Stimulated activated naive CD8-positive, alpha-beta T cell treated with anti-CD3 and anti-CD28 coated beads, Interleukin-15, Interleukin-2, amounts not matched to agents 100 ng/mL and 50 ng/mL, for 24 hours (primary cell): ENCODE results near the gene SPATA6.

Experiments
- H3K27ac Mint-ChIP-seq: one replicate; pipeline ENCODE4 v1.8.0; 2021; ENCODE audit warnings: mild to moderate bottlenecking, mixed read lengths
- H3K27me3 Mint-ChIP-seq: one replicate; pipeline ENCODE4 v1.8.0; 2021; ENCODE audit warnings: mixed read lengths
- H3K36me3 Mint-ChIP-seq: one replicate; pipeline ENCODE4 v1.8.0; 2021; ENCODE audit warnings: low read depth, mixed read lengths
- H3K4me1 Mint-ChIP-seq: one replicate; pipeline ENCODE4 v1.8.0; 2021; ENCODE audit warnings: low read depth, mixed read lengths
- H3K4me3 Mint-ChIP-seq: one replicate; pipeline ENCODE4 v1.8.0; 2021; ENCODE audit warnings: mild to moderate bottlenecking, mixed read lengths
- H3K9me3 Mint-ChIP-seq: one replicate; pipeline ENCODE4 v1.8.0; 2021; ENCODE audit warnings: mixed read lengths

The SPATA6 gene

DNA sequence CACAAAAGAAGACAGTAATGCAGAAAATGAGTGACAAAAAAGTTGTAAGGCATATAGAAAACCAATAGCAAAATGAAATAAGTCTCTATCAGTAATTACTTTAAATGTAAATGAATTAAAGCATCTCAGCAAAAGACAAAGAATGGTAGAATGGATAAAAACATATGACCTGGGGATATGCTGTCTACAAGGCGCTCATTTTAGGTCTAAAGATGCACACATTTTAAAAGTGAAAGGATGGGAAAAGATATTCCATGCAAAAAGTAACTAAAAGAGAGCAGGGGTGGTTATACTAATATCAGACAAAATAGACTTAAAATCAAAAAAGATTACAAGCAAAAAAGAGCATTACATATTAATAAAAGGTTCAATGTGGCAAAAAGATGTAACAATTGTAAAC, 41.2 kb downstream of the SPATA6 start:
- Mint-ChIP-seq H3K4me3 (no peak overlapping the region), H3K36me3 (no peaks in the 10 kb centered on the region), H3K9me3 (no peaks in the 10 kb centered on the region), H3K4me1 (no peaks in the 10 kb centered on the region), H3K27ac (no peak overlapping the region), H3K27me3 (no peaks in the 10 kb centered on the region)

DNA sequence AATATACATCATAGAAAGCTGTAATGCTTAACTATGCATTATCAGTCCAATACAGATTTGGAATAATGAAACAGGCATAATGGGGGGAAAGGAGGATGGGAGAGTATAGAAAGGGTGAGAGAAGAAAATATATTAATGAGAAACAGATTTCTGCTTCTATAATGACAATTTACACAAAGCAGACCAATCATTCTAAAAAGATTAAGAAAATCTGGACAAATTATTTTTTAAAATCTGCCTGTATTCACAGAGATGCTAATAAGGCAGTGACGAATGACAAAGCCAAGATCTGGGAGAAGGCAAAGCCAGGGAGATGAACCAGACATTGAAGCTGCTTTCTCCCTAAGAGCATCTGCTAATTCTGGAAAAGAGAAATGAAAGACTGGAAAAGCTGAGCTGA, 50.0 kb downstream of the SPATA6 start:
- no peaks in the 10 kb centered on the region for H3K27me3 Mint-ChIP-seq

DNA sequence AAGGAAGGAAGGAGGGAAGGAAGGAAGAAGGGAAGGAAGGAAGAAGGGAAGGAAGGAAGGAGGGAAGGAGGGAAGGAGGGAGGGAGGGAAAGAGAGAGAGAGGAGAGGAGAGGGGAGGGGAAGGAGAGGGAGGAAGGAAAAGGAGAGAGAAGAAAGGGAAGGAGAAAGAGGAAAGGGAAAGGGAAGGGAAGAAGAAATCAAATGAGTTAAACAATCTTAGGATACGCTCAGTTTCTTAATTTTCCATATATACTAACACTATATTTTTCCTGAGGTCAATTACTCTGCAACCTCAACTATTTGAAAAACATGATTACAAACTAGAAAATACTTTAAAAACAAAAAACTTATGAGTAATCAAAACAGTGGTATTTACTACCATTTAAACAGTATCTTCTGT, 53.3 kb downstream of the SPATA6 start:
- Mint-ChIP-seq H3K36me3 (no peaks in the 10 kb centered on the region), H3K27me3 (no peaks in the 10 kb centered on the region), H3K9me3 (no peaks in the 10 kb centered on the region), H3K27ac (peak overlapping the region; percentile 54), H3K4me3 (no peak overlapping the region), H3K4me1 (no peaks in the 10 kb centered on the region)

More for the DNA sequence above, 50.0 kb downstream of the SPATA6 start:
- Mint-ChIP-seq H3K36me3 (no peaks in the 10 kb centered on the region), H3K27ac (no peak overlapping the region), H3K4me1 (no peaks in the 10 kb centered on the region), H3K4me3 (no peak overlapping the region), H3K9me3 (no peaks in the 10 kb centered on the region)

DNA sequence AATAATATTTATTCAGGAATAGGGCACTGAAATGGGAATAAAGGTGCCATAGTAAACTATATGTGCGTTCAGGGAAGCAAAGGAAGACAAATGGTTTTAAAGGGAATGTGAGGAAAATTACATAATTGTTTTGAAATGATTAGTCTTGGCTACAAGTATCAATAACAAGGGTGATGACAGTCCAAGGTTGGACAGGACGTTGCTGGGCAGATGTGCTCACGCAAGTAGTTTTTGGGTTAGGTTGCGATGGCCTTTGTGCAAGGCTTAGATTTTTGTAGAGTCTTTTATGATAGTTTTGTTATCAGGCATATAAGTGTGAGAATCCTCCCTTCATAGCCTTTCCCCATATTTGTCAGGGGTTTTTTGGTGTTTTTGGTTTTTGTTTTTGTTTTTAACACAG, 57.0 kb downstream of the SPATA6 start:
- Mint-ChIP-seq H3K27ac (no peak overlapping the region), H3K4me3 (no peak overlapping the region), H3K4me1 (no peaks in the 10 kb centered on the region), H3K36me3 (no peaks in the 10 kb centered on the region), H3K27me3 (no peaks in the 10 kb centered on the region), H3K9me3 (no peaks in the 10 kb centered on the region)

DNA sequence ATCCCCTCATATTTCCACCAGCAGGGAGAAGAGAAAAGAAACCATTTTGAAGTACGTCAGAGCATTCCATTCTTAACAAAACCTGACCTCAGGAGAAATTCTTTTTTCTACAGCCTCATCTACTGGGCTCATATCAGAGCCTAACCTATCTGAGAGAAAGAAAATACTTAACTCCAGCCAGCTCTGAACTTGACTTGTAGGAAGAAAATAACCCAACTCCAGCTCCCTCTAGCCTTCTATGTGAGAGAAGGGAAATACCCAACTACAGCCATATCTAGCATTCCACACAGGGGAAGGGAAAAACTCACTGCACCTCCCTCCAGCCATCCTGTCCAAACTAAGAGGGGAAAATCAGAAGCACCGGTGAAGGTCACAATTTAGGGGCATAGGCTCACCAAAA, 57.7 kb downstream of the SPATA6 start:
- Mint-ChIP-seq H3K27me3 (no peaks in the 10 kb centered on the region), H3K27ac (no peak overlapping the region), H3K9me3 (no peaks in the 10 kb centered on the region), H3K4me3 (no peak overlapping the region), H3K36me3 (no peaks in the 10 kb centered on the region), H3K4me1 (no peaks in the 10 kb centered on the region)

DNA sequence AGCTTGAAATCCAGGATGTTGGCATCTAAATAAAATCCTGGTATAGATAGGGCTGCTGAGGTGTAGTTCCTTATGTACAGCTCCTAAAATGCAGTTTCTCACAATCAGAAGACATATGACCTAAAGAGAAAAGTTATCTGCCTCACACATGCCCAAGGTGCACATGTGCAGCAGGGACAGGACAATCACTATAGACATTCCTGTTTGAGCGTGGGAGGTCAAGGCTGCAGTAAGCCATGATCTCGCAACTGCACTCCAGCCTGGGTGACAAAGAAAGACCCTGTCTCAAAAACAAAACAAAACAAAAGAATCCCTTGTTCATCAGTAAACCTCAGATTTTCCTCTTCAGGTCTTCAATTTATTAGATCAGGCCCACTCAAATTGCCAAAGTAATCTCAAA, 66.1 kb downstream of the SPATA6 start:
- Mint-ChIP-seq H3K4me1 (no peaks in the 10 kb centered on the region), H3K36me3 (no peaks in the 10 kb centered on the region), H3K27ac (no peak overlapping the region), H3K27me3 (no peaks in the 10 kb centered on the region), H3K4me3 (no peak overlapping the region), H3K9me3 (no peaks in the 10 kb centered on the region)

DNA sequence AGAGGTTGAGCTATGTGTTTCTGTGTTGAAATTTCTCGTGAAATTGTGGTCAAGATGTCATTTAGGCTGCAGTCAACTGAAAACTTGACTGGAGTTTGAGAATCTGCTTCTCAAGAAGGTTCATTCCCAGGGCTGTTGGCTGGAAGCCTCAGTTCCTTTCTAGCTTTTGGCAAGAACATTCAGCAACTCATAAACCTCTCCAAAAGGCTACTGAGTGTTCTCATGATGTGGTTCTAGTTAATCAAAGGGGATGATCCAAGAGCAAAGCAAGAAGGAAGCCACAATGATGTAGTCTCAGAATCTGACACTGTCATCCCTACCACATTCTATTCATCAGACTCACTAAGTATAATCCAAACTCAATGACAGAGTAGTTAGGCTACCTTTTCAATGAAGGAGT, 66.6 kb downstream of the SPATA6 start:
- Mint-ChIP-seq H3K27me3 (no peaks in the 10 kb centered on the region), H3K4me1 (no peaks in the 10 kb centered on the region), H3K4me3 (no peak overlapping the region)

DNA sequence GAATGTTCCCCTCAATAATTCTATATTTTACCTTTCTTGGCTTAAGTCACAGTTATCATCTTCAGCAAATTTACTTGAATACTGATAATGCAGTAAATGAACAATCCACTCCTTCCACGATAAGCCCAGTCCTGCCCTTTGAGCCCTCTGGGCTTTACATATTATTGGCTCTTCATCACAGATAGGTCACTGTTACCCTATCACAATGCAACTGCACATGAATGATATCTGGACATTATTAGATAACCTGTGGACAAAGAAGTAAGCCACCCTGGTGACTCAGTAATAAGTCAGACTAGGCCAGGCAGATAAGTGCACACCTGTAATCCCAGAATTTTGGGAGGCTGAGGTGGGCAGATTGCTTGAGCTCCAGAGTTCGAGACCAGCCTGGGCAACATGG, 69.4 kb downstream of the SPATA6 start:
- no peaks in the 10 kb centered on the region for H3K9me3 Mint-ChIP-seq
- no peaks in the 10 kb centered on the region for H3K36me3 Mint-ChIP-seq
- H3K27ac Mint-ChIP-seq: no peak overlapping the region
- no peaks in the 10 kb centered on the region for H3K27me3 Mint-ChIP-seq
- H3K4me3 Mint-ChIP-seq: no peak overlapping the region
- no peaks in the 10 kb centered on the region for H3K4me1 Mint-ChIP-seq

More for the DNA sequence above, 66.6 kb downstream of the SPATA6 start:
- H3K36me3 Mint-ChIP-seq: no peaks in the 10 kb centered on the region
- H3K9me3 Mint-ChIP-seq: no peaks in the 10 kb centered on the region
- H3K27ac Mint-ChIP-seq: no peak overlapping the region

DNA sequence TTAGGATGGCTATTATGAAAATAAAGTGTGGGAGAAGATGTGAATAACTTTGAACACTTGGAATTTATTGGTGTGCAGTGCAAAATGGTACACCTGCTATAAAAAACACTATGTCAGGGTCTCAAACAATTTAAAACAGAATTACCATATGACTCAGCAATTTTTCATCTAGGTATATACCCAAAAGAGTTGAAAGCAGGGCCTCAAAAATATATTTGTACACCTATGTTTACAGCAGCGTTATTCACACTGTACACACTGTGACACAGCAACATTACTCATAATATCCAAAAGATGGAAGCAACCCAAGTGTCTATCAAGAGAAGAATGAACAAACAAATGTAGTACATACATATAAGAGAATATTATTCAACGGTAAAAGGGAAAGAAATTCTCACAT, 75.8 kb downstream of the SPATA6 start:
- no peak overlapping the region for H3K27ac Mint-ChIP-seq
- H3K36me3 Mint-ChIP-seq: no peaks in the 10 kb centered on the region
- H3K27me3 Mint-ChIP-seq: no peaks in the 10 kb centered on the region
- no peaks in the 10 kb centered on the region for H3K9me3 Mint-ChIP-seq
- H3K4me1 Mint-ChIP-seq: no peaks in the 10 kb centered on the region
- H3K4me3 Mint-ChIP-seq: no peak overlapping the region

DNA sequence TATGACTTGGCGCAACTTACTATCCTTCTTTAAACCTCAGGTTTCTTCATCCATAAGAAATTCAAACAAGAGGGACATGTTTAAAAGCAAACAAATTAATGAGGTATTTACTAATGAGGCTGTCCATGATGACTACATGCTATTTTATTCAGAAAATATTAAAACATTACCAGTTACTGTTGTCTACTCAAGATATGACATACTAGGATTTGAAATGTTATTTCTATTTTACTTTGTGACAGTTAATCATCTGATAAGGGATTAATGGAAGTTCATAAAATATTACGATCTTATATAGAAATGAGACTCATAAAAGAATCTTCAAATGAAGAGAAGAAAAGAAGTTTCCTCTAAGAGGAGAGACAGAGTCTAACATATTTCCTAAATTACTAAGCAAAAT, 80.1 kb downstream of the SPATA6 start:
- H3K27me3 Mint-ChIP-seq: no peaks in the 10 kb centered on the region
- H3K27ac Mint-ChIP-seq: no peak overlapping the region
- H3K9me3 Mint-ChIP-seq: no peaks in the 10 kb centered on the region
- no peak overlapping the region for H3K4me3 Mint-ChIP-seq
- no peaks in the 10 kb centered on the region for H3K4me1 Mint-ChIP-seq
- no peaks in the 10 kb centered on the region for H3K36me3 Mint-ChIP-seq

DNA sequence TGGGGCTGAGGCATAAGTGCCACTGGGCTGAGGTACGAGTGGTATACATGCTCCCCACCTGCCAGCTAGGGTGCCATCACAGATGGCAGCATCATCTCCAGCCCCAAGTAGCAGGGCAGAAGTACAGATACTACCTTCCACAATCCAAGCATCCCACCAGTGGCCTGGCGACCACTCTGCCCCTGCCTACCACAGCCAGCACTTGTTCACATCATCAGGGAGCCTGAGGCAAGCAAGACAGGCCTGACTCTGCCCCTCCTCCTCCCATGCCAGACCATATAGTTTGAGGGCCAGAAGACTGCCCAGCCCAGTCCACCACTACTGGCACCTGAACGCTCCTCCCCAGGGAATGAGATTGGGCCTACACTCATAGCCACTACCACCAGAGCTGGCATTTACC, 84.6 kb downstream of the SPATA6 start:
- H3K27me3 Mint-ChIP-seq: no peaks in the 10 kb centered on the region
- H3K27ac Mint-ChIP-seq: no peak overlapping the region
- H3K36me3 Mint-ChIP-seq: no peaks in the 10 kb centered on the region
- no peaks in the 10 kb centered on the region for H3K9me3 Mint-ChIP-seq
- no peak overlapping the region for H3K4me3 Mint-ChIP-seq
- H3K4me1 Mint-ChIP-seq: no peaks in the 10 kb centered on the region

DNA sequence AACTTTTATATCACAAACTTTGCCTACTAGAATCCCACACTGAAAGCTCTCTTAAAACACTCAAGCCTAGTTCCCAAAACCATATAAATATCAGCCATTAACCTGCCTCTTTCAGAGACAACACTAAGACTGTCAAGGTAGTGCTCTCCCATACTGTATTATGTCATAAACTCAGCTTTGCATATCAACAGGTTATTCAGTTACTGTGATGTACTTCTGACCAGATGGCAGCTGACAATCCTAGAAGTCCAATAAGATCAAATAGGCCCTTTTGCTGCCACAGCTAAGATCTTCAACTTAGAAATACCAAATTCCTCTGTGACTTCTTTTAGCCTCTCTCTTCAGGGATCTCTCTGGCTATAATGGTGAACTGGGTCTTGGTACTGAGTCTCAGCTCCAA, 97.2 kb downstream of the SPATA6 start:
- no peak overlapping the region for H3K27ac Mint-ChIP-seq
- no peaks in the 10 kb centered on the region for H3K4me1 Mint-ChIP-seq
- H3K27me3 Mint-ChIP-seq: peaks cover 2% of the 10 kb centered on the region
- no peak overlapping the region for H3K4me3 Mint-ChIP-seq
- H3K36me3 Mint-ChIP-seq: peaks cover 22% of the 10 kb centered on the region
- peaks cover 26% of the 10 kb centered on the region for H3K9me3 Mint-ChIP-seq

DNA sequence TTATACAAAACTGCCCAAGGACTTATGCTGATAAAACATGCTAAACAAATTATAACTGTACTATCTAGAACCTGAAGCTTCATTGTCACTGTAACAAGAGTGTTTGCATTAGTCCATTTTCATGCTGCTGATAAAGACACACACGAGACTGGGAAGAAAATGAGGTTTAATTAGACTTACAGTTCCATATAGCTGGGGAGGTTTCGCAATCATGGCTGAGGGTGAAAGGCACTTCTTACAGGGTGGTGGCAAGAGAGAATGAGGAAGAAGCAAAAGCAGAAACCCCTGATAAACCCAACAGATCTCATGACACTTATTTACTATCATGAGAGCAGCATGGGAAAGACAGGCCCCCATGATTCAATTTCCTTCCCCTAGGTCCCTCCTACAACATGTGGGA, 100.4 kb downstream of the SPATA6 start:
- Mint-ChIP-seq H3K27ac (no peak overlapping the region), H3K9me3 (peaks cover 17% of the 10 kb centered on the region), H3K27me3 (peaks cover 2% of the 10 kb centered on the region), H3K4me3 (no peak overlapping the region), H3K4me1 (no peaks in the 10 kb centered on the region), H3K36me3 (peaks cover 9% of the 10 kb centered on the region)

DNA sequence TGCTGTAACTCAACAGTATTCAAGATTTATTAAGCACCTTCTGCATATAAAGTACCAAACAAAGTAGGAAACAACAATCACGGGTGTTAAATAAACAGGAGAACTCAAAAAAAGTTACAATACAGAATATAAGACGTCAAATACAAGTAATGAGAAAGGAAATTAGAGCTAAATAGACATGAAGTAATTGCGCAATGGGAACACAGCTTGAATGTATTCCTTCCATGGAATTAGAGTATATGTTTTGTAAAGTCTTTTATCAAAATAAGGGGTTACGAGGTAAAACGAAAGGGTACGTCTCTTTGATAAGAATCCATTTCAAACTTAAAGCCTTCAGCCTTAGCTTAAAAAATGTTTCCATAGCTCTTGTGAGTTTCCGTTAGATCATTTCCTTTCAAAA, 109.1 kb downstream of the SPATA6 start:
- Mint-ChIP-seq H3K36me3 (no peaks in the 10 kb centered on the region), H3K27ac (no peak overlapping the region), H3K9me3 (peaks cover 7% of the 10 kb centered on the region)

DNA sequence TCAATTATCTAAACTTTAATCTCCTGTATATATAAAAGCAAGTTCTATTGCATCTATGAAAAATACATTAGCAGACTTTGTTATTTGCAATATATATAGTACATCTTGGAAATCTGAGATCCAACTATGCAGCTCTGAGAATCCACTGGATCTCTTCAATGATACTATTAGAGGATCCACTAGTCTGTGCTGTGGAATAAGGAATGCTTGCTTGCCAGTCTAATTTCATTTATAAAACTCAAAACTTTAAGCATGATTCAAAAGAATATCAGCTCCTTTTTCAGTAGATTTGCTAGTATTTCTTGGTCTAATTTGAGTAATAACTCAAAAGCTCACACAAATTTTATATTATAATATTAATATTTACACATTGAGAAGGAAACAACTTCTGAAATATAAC, 115.1 kb downstream of the SPATA6 start:
- H3K27ac Mint-ChIP-seq: no peak overlapping the region
- no peaks in the 10 kb centered on the region for H3K9me3 Mint-ChIP-seq
- no peaks in the 10 kb centered on the region for H3K36me3 Mint-ChIP-seq
- H3K4me1 Mint-ChIP-seq: no peaks in the 10 kb centered on the region
- no peak overlapping the region for H3K4me3 Mint-ChIP-seq
- no peaks in the 10 kb centered on the region for H3K27me3 Mint-ChIP-seq

More for the DNA sequence above, 109.1 kb downstream of the SPATA6 start:
- no peak overlapping the region for H3K4me3 Mint-ChIP-seq
- H3K27me3 Mint-ChIP-seq: no peaks in the 10 kb centered on the region
- H3K4me1 Mint-ChIP-seq: no peaks in the 10 kb centered on the region

DNA sequence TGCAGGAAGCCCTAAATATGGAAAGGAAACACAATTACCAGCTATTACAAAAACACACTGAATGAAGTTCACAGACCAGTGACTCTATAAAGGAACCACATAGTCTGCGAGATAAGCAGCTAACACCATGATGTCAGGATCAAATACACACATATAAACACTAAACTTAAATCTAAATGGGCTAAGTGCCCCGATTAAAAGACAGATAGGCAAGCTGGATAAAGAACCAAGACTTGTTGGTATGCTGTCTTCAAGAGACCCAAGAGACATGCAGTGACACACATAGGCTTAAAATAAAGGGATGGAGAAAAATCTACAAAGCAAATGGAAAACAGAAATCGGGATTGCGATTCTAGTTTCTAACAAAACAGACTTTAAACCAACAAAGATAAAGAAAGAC, 127.6 kb downstream of the SPATA6 start:
- H3K4me3 Mint-ChIP-seq: no peak overlapping the region

DNA sequence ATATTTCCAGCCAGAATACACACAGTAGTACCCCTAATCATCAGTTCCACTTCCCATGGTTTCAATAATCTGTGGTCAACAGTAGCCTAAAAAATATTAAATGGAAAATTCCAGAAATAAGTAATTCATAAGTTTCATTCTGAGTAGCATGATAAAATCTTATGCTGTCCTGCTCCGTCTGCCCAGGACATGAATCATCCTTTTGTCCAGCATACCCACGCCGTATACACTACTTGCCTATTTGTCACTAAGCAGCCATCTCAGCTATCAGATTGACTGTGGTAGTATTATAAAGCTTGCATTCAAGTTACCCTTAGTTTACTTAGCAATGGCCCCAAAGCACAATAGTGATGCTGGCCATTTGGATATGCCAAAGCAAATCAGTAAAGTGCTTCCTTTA, 130.8 kb downstream of the SPATA6 start:
- Mint-ChIP-seq H3K27me3 (no peaks in the 10 kb centered on the region), H3K27ac (no peak overlapping the region), H3K4me1 (no peaks in the 10 kb centered on the region), H3K36me3 (no peaks in the 10 kb centered on the region), H3K4me3 (no peak overlapping the region), H3K9me3 (peaks cover 26% of the 10 kb centered on the region)

More for the DNA sequence above, 127.6 kb downstream of the SPATA6 start:
- no peaks in the 10 kb centered on the region for H3K27me3 Mint-ChIP-seq
- H3K9me3 Mint-ChIP-seq: peaks cover 23% of the 10 kb centered on the region
- H3K27ac Mint-ChIP-seq: no peak overlapping the region
- H3K4me1 Mint-ChIP-seq: no peaks in the 10 kb centered on the region
- H3K36me3 Mint-ChIP-seq: no peaks in the 10 kb centered on the region
